Epidermal melanocyte (primary cell): Measurements from ENCODE around the gene FAM229B.
"Not testable (repeated sequence)": the region's sequence is repeated elsewhere in the genome, so short reads cannot be mapped to it uniquely, and the experiment has no call there.

Experiments
- DNase-seq: peaks from one replicate; pipeline ENCODE4 v3.0.0; 2011; ENCODE audit warnings: low spot score; ENCODE audit not compliant: insufficient read length

FAM229B gene

DNA sequence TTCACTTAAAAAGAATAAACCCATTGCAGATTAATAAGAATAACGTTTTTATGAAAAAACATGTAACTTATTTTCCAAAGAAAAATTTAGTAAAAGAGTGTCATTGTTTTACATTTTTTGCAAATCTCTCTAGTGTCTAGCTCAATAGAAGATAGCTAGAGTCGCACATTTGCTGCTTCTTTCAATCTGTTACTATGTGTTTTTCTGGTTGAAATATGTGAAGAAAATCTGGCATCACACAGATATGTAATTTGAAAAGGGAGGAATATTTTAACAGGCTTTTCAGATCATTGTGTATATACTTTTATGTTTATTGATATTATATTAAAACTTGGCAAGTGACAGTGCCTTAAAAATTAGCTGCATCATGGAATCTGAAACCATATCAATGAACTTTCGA is 24.4 kb upstream of the FAM229B start:
- no peak for DNase-seq

DNA sequence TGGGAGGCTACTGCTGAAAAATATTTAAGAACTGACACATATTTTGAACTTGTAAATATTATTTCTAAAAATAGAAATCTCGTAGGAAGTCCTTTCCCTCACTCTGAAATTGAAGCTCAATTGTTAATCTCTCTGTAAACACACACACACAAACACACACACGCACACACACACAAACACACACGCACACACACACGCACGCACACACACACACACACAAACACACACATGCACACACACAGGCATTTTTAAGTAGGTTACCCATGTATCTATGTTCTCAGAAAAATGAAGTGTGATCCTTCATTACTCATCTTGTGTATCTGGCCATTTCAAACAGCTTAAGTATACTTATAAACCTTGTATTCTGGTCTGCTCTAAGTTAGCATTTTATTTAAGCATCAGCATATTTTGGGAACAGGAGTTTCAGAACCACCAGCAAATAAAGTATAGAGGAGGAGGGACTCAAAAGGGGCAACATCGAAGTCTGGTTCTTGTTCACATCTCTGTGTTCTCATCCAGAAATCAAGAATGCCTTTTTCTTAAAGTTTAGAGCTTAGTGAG is 21.9 kb upstream of the FAM229B start:
- no peak for DNase-seq

DNA sequence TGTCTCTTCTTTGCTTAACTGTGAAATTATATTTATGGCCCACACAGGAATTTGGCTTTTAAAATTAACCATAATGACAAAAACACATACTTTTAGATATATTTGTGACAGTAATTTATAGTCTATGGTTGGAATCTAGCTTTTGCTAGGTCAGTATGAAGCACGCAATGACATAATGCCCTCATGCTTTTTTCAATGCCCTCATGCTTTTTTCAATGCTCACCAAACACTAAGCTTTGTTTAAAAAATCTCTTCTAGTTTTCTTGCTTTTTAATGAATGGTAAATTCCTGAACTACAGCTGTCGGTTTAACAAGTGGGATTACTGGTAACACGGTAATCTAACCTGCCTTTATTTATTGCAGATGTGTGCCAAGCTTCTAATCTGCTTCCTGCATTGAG is 20.8 kb upstream of the FAM229B start:
- DNase-seq = no peak

DNA sequence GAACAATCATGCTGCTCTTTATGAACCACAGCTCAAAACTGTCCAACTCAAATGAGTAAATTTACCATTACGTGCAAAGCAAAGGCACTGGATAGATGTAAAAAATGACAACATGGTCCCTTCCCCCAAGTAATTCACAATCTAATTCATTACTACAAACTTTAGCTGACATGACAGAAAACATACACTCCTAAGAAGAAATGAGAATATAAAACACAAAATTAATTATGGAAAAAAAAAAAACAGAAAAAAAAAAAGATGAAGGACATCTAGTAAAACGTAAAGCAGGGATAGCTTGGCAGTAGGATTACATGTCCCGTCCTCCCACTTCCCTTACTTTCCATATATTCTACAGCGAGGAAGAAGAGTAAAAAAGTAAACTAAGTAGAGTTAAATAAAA is 5.8 kb upstream of the FAM229B start:
- DNase-seq = no peak

DNA sequence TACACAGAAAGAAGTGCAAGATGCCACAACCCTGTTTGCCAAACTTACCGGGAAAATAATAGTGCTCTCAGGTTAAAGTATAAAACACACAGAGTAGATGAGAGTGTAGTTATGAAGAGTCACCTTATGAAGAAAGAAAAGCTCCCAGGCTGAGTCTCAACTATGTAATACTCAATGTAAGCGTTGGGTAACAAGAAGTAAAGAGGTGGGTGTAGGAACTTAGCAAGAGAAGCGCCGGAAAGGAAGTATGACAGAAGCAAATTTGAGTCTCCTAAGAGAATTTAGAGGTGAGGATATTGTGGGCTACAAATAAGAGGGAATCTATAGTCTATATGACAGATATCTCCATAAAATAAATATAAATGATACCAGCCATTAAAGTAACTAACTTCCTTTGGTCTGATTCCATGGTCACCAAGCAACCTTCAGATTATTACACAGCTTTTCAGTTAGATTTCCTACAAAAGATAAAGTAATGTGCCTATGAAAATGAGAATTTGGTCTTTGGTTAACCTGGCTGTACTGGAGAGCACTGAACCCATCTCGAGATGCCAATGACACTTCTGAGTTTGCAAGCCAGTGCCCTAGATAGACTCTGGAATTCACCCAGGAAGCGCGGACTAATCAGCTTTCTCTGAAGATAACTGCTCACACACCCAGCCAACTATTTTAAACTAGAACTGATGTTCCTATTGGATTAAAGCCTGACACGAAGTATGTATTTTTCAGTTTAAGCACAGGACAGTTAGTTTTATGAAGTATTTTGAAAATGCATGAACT is 1.9 kb upstream of the FAM229B start:
- no peak for DNase-seq

DNA sequence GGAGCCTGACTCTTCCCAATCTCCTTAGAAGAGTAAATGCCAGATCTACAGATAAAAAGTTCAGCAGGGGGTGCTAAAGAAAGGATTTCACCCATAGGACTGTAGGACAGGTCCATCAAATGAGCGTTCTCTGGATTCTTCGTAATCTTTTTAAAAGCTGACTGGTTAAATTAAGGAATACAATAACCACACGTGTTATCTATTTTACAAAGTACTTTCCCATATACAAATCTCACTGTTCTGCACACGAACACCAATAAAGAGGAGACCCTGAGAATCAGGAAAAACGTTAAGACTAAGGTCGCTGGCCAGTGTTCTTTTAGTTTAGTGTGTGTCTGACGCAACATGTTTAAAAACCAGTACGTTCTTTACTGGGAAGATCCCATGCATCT is 651 bp upstream of the FAM229B start:
- DNase-seq = peak; percentile 44

DNA sequence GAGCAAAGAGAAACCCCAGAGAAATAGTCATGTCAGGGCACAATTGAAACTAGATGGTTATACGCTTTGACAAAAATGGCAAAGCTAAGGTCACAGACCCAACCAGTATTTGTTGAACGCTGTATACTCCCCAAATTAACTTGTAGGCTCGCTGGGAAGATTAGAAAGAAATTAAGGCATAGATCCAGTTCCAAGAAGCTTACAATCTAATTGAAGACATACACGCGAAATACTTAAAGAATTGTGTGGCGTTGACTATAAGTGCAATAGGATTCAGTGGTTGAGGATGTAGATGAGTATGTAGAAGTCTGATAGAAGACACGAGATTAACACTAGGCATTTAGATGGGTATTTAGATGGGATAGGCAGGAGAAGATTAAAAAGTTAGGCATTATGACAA is 525 bp downstream of the FAM229B start:
- DNase-seq = no peak

DNA sequence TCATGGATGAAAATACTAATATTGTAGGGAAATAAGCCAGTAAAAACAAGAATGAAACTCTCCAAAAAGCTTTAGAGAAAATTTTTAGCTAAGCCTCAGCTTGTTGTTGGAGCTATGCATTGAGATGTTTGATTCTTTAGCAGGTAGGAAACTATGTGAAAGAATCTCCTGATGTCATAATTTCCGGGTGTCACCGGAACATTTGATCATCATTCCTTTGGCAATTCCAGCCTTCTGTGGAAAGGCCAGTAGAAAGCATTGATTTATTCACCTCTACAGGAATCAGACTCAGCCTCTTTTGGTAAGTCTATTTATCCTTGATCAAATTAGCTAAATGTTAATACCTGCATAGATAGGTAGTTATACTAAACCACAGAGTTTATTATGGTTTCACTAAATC is 9.5 kb downstream of the FAM229B start:
- no peak for DNase-seq

DNA sequence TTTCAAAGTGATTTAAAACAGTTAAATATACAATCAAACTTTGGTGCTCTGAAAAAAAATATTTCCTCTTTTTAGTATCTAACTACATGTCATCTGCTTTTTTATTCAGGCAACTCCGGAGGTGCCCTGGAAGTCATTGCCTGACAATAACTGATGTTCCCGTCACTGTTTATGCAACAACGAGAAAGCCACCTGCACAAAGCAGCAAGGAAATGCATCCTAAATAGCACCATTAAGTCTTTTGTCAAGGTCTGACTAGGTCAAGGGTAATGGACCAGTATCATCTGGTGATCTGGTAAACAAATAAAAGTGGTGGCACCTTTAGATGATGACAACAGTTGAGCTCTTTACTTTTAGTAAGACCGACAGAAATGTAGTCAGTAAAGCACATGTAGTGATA is 13.2 kb downstream of the FAM229B start:
- no peak for DNase-seq

DNA sequence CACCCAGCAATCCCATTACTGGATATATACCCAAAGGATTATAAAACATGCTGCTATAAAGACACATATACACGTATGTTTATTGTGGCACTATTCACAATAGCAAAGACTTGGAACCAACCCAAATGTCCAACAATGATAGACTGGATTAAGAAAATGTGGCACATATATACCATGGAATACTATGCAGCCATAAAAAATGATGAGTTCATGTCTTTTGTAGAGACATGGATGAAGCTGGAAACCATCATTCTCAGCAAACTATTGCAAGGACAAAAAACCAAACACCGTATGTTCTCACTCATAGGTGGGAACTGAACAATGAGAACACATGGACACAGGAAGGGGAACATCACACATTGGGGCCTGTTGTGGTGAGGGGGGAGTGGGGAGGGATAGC is 18.6 kb downstream of the FAM229B start:
- not testable (repeated sequence) for DNase-seq

DNA sequence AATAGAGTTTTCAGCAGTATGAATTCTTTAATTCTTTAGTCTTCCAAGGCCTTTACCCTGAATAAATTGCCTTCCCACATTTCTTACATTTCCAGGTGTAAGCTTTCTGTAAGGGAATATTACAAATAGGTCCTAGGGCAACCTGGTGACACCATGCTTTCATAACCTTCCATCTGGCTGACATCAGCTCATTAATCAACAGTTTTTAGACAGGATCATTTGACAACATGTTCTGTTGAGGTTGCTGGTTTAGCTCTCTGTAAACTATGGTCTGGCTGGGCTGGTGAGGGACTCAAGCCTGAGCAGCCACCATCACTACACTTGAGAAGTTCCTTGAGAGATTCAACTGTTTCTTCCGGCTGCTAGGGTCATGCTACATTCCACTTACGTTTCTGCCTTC is 19.2 kb downstream of the FAM229B start:
- no peak for DNase-seq

DNA sequence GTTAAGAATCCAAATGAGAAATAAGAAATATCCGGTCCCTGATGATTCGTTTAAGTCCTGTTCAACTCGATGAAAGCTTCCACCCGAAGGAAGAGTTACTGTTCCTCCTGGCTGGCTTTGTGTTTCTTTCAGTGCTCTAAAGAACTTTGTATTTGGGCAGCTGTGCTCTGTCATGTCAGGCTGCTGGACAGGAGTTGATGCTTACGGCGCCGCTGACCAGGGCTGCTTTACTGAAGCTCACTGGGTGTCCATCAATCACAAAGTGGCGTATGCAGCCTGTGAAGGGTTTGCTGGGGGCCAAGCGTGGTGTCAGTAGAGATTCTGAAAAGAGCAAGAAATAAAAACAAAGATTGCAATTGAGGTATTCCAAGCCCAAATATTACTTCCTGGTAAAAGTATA is 21.9 kb downstream of the FAM229B start:
- no peak for DNase-seq

DNA sequence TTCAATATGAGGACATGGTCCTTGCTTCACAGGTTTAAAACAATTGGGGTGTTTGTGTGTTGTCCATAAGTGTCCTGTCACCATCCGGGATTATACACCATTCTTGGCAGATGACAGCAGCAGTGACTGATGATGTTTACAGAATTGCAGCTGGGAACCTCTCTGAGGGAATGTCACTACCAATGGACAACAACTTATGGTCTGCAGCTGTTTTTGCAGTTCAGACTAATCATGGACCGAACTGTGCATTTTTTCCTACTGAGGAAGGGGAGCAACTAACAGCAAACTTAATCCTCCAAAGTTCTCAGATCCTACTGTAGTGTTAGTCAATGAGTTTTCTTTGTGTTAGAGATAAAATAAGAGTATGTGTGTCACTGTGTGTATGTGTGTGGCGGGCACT is 26.0 kb downstream of the FAM229B start:
- no peak for DNase-seq

DNA sequence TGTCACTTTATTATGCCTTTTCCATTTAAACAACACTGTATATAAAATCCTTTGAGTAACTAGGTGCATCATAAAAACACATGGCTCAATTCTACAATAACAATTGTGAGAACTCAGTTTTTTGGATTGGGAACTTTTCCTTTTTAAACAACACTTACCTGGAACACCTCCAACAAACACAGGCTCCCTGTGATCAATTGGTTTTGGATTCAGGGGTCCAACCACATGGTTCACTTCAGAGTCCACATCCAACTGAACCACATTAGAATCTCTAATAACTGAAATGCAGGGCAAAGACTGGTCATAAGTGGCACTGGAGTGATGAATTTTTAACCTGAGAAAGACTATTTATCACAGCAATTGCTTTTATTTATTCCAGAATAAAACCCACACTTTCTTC is 26.5 kb downstream of the FAM229B start:
- no peak for DNase-seq

DNA sequence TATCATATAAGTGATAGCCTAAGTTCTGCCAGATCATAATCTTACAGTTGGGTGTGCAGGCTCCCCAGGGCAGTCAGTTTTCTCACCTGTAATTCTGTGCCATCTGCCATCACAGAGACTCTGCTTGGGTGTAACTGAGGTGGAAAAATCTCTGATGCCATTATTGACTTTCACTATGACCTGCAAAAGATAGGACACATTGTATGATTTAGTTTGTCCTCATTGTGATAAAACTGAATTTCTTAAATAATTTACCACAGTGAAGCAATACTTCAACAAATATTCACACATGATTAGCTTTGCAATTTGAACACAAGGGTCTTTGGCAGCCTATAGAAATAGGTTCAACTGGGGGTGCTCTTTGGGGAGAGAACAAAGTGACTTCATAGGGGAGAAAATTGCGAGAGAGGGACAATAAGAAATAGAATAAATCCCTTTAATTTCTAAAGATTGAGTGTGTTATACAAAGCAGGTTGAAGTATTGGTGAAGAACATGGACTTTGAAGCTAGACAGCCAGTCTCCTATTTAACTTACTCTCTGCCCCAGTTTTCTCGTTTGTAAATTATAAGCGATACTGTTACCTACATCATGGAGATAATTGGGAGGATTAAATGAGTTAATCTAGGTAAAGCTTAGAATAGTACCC is 27.3 kb downstream of the FAM229B start:
- no peak for DNase-seq

DNA sequence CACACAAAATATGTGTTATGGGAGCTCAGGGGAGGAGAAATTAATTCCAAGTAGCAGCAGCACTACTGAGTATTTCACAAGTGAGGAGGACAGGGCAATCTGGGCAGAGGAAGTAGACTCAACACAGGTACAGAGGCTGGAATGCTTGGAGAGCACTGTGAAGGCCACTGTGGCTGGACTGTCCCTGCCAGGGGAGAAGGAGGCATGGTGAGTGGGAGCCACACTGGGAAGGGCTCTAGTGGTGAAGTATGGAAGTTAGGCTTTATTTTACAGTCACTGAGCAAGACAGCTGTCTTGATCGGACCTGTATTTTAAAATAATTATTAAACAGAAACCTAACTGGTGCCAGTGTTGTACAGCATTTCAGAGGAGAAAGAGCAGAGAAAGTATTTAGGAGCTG is 28.8 kb downstream of the FAM229B start:
- DNase-seq = no peak

DNA sequence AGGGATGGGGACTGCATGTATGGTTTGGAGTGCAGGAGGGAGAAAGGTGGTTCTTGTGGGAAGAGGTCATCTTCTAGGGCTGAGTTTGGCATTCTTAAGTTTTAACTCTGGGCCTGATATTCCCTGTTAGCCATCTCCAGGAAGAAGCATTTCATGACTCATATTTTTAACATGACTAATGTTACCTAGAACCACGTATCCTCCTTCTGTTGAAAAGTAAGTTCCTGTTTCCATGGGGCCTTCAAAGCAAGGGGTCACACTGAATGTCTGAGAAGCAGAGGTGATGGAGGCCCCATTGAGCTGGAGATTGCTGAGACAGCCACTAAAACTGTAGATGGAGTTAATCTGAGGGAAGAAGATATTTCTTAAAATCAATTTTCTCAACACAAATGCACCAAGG is 30.2 kb downstream of the FAM229B start:
- DNase-seq = no peak

DNA sequence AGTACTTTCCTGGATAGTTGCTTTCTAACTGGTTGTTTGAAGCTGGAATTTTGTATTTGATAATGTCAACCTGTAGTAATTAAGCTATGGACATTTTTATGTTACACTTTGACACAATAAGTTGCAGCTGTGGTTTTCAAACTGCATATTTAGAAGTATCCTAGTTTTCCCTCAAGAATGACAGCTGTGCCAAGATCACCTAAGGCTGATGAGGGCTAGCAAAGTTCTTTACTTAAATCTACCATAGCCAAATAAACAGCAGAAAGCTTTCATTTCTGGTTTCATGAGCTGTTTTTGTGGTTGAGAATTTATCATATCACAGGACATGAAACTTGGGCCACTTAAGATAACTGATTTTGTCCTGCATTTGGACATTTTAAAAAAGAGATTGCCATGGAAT is 30.6 kb downstream of the FAM229B start:
- no peak for DNase-seq

DNA sequence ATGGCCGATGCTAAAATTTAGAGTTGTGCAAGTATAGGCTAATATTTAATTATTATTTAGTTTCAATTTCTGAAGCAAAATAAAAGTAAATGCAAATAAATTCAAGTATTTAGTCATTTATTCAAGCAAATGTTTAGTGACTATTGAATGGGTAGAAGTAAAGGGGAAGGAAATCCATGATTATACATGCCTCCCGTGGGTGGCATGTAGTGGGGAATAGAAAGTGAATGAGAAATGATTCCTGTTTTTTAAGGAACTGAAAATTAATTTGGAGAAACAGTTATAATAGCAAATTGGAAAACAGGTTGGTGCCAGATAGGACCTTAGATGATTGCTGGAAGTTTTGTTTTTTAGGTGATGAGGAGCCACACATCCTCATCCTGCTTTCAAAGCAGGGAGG is 35.4 kb downstream of the FAM229B start:
- DNase-seq = no peak

DNA sequence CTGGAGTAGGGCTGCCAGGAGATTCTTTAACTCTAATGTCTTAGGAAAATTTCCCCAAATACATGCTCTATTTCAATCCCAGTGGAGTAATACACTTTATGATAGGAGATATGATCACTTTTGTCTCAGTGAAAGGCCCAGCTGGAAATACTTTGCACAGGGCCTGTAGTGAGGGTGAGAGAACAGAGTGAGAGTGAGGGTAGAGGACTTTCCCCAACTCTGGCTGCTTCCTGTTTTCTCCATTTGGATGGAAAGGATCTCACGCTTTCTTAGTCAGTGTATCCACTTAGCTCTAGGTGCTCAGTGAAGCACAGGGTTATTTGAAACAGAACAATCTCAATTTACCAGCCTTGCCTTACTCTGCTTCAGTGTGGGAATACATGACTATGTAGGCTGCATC is 36.6 kb downstream of the FAM229B start:
- DNase-seq = no peak

DNA sequence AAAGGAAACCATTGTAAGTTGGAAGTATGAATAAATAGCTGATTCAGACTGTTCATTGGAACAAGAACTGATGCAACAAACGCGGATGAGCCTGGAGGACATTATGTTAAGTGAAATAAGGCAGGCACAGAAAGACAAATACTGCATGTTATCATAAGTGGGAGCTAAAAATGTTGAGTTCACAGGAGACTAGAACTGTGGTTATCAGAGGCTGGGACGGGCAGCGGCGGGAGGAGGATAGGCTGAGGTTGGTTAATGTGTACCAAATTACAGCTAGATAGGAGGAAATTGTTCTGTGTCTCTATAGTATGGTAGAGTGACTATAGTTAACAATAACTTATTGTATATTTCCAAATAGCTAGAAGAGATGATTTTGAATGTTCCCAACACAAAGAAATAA is 40.8 kb downstream of the FAM229B start:
- no peak for DNase-seq

DNA sequence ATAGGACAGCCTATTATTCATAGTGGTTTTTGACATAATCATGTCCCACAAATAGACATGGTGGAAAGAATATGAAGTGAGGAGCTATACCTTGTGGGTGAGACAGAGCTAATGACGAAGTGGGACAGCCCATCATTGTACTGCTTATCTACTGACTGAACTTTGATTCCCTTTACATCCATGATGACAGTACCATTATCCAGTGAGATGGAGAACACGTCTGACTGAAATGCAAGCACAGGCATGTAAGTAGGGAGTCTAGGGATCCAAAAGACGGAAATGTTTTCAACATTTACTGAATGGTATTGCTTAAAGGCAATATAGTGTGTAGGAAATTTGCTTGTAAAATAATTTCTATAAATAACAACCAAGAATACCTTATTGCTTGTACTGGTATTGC is 43.5 kb downstream of the FAM229B start:
- DNase-seq = no peak

DNA sequence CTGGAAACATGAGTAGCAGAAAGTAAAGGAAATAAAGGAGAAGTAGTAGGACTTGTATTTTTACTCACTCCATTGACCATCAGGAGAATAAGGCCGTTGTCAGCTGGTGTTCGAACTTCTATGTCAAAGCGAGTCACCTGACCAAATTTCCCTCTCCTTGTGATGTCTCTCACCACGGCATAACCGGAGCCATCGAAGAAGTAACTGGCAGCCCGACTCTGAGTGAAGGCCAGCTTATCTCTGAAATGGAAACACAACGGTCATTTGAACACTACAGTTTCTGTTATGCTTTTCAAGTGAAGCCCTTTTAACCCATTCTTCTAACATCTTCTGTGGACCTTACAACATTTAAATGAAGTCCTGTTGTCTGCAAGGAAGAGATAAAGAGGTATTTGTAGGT is 51.7 kb downstream of the FAM229B start:
- DNase-seq = no peak
